Middle frontal gyrus (tissue), 1 donor: ENCODE data around the gene LIMCH1.

Source experiments
- DNase-seq: peaks from one replicate; pipeline ENCODE4 v3.0.0-alpha.2; 2015; ENCODE audit warnings: low spot score; ENCODE audit errors: extremely low spot score

The LIMCH1 gene

GRCh38 chr4:41528512-41529205, 9.3 kb upstream of the LIMCH1 start:
- no peak for DNase-seq

- DNase-seq = no peak
Measured at GRCh38 chr4:41530741-41531140, 7.2 kb upstream of the LIMCH1 start.

- no peak for DNase-seq
Measured at GRCh38 chr4:41532336-41532735, 5.6 kb upstream of the LIMCH1 start.

- DNase-seq = no peak
Measured at GRCh38 chr4:41532882-41533281, 5.1 kb upstream of the LIMCH1 start.

GRCh38 chr4:41533680-41534079, 4.3 kb upstream of the LIMCH1 start:
- no peak for DNase-seq

- no peak for DNase-seq
Measured at GRCh38 chr4:41534404-41534803, 3.6 kb upstream of the LIMCH1 start.

- no peak for DNase-seq
Measured at GRCh38 chr4:41535911-41536371, 2.0 kb upstream of the LIMCH1 start.

- DNase-seq = no peak
Measured at GRCh38 chr4:41537292-41537890, 566 bp upstream of the LIMCH1 start.

- no peak for DNase-seq
Measured at GRCh38 chr4:41538887-41539498, 1.0 kb downstream of the LIMCH1 start.

GRCh38 chr4:41539711-41540110, 1.8 kb downstream of the LIMCH1 start:
- no peak for DNase-seq

- no peak for DNase-seq
Measured at GRCh38 chr4:41540687-41541086, 2.7 kb downstream of the LIMCH1 start.

GRCh38 chr4:41541687-41542094, 3.7 kb downstream of the LIMCH1 start:
- no peak for DNase-seq

- no peak for DNase-seq
Measured at GRCh38 chr4:41542526-41543275, 4.7 kb downstream of the LIMCH1 start.

GRCh38 chr4:41545238-41545637, 7.3 kb downstream of the LIMCH1 start:
- no peak for DNase-seq

GRCh38 chr4:41546638-41547037, 8.7 kb downstream of the LIMCH1 start:
- DNase-seq = no peak

- DNase-seq = no peak
Measured at GRCh38 chr4:41548305-41548880, 10.4 kb downstream of the LIMCH1 start.

- no peak for DNase-seq
Measured at GRCh38 chr4:41549478-41549877, 11.5 kb downstream of the LIMCH1 start.

- DNase-seq = no peak
Measured at GRCh38 chr4:41550308-41550707, 12.4 kb downstream of the LIMCH1 start.

GRCh38 chr4:41551536-41551935, 13.6 kb downstream of the LIMCH1 start:
- DNase-seq = no peak

GRCh38 chr4:41554905-41555304, 16.9 kb downstream of the LIMCH1 start:
- DNase-seq = no peak

- DNase-seq = no peak
Measured at GRCh38 chr4:41556526-41556925, 18.6 kb downstream of the LIMCH1 start.
